ENCODE results near the gene HEATR5A.

DNA sequence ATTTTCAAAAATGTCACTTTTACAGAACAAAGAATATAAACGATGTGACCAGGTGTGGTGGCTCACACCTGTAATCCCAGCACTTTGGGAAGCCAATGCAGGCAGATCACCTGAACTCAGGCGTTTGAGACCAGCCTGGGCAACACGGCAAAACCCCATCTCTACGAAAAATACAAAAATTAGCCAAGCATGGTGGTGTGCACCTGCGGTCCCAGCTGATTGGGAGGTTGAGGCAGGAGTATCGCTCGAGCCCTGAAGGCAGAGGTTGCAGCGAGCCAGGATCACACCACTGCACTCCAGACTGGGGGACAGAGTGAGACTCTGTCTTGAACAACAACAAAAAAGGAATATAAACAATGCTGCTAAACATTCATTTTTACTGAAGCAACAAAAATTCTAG lies 15.2 kb downstream of the HEATR5A start:
- TF ChIP-seq, protein P1, sequence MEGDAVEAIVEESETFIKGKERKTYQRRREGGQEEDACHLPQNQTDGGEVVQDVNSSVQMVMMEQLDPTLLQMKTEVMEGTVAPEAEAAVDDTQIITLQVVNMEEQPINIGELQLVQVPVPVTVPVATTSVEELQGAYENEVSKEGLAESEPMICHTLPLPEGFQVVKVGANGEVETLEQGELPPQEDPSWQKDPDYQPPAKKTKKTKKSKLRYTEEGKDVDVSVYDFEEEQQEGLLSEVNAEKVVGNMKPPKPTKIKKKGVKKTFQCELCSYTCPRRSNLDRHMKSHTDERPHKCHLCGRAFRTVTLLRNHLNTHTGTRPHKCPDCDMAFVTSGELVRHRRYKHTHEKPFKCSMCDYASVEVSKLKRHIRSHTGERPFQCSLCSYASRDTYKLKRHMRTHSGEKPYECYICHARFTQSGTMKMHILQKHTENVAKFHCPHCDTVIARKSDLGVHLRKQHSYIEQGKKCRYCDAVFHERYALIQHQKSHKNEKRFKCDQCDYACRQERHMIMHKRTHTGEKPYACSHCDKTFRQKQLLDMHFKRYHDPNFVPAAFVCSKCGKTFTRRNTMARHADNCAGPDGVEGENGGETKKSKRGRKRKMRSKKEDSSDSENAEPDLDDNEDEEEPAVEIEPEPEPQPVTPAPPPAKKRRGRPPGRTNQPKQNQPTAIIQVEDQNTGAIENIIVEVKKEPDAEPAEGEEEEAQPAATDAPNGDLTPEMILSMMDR (conservative IDR thresholded peaks at IDR 0.05; ENCODE audit: low read depth in 2 of 2), result no peak
- TF ChIP-seq EZH2 (IDR thresholded peaks at IDR 0.05; ENCODE audit: low read depth, unreplicated experiment), result no peak
- TF ChIP-seq CREB1 (CRISPR knock-in tag; IDR thresholded peaks at IDR 0.05; ENCODE audit: low read depth), result no peak
- no peak for TF ChIP-seq POLR2AphosphoS5 (IDR thresholded peaks at IDR 0.05; ENCODE audit: low read depth)
- TF ChIP-seq, protein P2, sequence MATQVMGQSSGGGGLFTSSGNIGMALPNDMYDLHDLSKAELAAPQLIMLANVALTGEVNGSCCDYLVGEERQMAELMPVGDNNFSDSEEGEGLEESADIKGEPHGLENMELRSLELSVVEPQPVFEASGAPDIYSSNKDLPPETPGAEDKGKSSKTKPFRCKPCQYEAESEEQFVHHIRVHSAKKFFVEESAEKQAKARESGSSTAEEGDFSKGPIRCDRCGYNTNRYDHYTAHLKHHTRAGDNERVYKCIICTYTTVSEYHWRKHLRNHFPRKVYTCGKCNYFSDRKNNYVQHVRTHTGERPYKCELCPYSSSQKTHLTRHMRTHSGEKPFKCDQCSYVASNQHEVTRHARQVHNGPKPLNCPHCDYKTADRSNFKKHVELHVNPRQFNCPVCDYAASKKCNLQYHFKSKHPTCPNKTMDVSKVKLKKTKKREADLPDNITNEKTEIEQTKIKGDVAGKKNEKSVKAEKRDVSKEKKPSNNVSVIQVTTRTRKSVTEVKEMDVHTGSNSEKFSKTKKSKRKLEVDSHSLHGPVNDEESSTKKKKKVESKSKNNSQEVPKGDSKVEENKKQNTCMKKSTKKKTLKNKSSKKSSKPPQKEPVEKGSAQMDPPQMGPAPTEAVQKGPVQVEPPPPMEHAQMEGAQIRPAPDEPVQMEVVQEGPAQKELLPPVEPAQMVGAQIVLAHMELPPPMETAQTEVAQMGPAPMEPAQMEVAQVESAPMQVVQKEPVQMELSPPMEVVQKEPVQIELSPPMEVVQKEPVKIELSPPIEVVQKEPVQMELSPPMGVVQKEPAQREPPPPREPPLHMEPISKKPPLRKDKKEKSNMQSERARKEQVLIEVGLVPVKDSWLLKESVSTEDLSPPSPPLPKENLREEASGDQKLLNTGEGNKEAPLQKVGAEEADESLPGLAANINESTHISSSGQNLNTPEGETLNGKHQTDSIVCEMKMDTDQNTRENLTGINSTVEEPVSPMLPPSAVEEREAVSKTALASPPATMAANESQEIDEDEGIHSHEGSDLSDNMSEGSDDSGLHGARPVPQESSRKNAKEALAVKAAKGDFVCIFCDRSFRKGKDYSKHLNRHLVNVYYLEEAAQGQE (IDR thresholded peaks at IDR 0.05; ENCODE audit: unreplicated experiment), result no peak
- TF ChIP-seq EZH2phosphoT487 (IDR thresholded peaks at IDR 0.05; ENCODE audit: unreplicated experiment), result no peak
- TF ChIP-seq JUNB (IDR thresholded peaks at IDR 0.05; ENCODE audit: unreplicated experiment), result no peak

All from GM23338 (cell line).